COLO829 (cell line): Measurements from ENCODE around the gene TBL3.

Experiments used
- DNase-seq: peaks from one replicate; pipeline ENCODE4 v3.0.0; 2012; ENCODE audit warnings: low spot score

The TBL3 gene

DNA sequence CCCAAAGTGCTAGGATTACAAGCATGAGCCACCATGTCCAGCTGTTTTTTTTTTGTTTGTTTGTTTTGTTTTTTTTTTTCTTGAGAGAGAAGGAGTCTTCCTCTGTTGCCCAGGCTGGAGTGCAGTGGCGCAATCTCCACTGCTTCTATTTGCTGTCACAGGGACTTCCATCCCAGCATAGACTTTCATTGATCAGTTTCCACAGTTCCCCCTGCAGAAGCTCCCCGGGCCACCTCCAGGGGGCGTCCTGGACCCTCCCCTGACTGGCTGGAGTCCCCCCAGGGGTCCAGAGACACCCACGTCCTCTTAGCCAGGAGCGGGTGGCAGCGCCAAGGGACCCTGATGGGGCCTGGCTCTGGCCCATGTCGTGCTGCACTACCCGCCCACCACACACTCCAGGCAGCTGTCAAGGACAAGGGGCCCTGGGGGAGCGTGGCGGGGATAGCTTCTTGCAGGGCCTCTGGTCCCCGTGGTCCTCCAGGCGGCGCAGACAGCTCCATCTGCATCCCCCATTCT, 44.6 kb downstream of the TBL3 start:
- no peak for DNase-seq

GRCh38 chr16:2019518-2019920, 47.7 kb downstream of the TBL3 start, which contains the start of gene NPW:
Gene NPW, plus strand, starts transcription at chr16:2019785.
- no peak for DNase-seq

GRCh38 chr16:2019921-2020831, 48.3 kb downstream of the TBL3 start:
- DNase-seq, result no peak

DNA sequence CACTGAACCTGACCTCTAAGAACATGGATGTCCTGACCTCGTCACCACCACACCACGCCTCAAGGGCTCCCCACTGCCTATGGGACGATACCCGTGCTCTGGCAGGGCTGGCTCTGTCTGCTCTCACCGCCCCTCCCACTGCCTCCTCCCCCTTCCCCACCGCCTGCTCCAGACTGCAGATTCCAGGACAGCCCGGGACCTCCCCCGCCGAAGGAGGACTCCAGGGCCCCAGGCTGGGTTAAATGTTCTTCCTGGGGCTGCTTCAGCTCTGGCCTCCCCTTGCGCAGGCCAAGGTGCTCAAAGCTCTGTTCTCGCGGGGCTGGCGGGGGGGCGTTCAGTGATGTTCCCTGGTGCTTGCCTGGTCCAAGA, 50.9 kb downstream of the TBL3 start:
- peak; percentile 36 for DNase-seq

GRCh38 chr16:2023092-2024031, 51.5 kb downstream of the TBL3 start:
- DNase-seq, result peak; percentile 95

DNA sequence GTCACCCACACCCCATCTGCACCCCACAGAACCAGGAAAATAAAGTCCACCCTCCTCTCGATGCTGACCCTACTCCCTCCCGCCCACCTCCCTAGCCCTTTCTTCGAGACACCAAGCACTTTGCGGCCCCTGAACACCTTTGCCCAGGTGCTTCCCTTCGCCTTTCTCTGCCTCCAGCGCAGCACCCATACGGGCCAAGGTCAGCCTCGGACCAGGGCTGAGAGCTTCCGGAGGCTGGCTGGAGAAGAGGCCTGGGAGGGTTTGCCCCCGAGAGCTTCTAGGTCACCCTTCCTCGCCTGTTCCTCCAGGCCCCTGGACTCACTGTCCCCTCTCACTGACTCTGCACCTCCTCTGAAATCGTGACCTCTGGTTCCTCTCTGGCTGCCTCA, 52.2 kb downstream of the TBL3 start:
- DNase-seq, result no peak

- DNase-seq, result no peak
These were observed 53.4 kb downstream of the TBL3 start for GRCh38 chr16:2025251-2025650.

DNA sequence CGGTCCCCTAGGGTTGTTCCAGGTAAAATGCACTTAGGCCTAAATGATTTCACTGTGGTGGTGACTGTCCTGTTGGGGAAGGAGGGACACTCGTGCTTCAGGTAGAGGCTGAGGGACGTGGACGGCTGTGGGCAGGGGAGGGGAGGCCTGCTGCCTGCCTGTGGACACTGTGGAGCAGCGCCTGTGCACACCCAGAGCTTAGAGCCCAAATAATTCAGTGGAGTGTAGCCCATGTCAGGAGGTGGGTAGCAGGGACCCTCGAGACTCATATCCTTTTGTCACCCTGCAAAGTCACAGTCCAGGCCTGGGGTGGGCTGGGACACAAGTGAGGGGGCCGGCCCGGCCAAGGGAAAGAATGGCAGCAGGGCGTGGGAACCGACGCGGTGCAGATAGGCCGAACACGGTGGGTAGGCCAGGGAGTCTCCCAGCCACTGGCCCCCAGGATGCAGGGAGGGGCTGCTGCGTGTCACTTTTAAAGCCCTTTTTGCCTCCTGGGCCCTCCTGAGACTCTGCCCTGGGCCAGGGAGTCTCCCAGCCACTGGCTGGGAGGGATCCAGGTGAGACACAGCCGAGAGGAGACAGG, 54.1 kb downstream of the TBL3 start:
- DNase-seq, result no peak

- no peak for DNase-seq
These were observed 54.7 kb downstream of the TBL3 start, which contains the start of gene NHERF2 for GRCh38 chr16:2026461-2027023. Gene NHERF2, plus strand, starts transcription at chr16:2026902. Its CDS starts 104 bp downstream, at chr16:2027006.

DNA sequence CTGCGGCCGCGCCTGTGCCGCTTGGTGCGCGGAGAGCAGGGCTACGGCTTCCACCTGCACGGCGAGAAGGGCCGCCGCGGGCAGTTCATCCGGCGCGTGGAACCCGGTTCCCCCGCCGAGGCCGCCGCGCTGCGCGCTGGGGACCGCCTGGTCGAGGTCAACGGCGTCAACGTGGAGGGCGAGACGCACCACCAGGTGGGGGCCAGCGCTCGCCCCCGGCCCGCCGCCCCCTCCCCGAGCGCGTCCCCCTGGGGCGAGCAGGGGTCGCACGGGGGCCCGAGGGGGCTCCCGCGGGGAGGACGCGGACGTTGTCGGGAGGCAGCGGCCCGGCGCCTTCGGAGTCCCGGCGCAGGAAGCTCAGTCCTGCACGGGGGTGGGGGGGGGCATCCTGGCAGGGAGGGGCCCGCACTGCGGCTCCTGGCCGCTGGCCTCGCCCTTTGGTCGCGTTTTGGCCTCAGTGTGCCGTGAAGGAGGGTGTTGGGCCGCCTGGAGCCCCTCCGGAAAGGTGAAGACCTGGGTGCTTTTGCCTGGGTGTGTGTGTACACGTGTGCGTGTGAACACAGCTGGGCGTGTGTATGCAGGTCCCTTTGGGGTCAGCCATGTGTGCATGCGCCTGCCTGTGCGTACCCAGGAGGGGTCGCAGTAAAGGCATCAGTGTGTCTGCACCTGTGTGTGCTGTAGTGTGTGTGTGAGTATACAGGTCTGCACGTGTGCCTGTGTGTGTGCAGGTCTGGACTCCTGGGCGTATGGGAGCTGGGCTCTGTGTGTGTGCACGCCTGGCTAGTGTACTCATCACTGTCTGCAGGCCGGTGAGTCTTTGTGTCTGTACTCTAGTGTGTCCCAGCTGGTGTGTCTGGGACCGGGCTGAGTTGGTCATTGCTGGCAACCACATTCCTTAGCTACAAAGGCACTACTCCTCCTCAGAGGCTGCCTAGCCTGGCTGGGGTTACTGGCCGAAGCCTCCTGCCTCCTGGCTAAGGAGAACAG, 55.5 kb downstream of the TBL3 start:
- no peak for DNase-seq

DNA sequence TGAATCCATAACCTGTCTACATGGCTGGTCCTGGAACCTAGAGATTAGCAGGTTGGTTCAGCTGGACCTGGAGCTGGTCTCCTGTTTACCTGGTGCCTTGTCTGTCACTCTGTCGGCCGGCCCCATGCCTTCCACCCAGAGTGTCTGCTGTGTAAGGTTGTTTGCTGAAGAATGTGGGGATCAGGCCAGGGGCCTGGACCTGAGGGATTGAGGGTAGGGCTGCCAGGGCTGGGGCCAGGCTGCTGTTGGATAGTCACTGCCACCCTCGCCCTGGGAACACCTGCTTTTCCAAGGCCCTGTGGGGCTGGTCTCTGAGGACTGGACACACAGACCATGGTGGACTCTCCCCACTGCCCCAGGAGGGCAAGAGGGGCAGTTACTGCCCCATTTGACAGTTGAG, 56.3 kb downstream of the TBL3 start:
- DNase-seq, result no peak

DNA sequence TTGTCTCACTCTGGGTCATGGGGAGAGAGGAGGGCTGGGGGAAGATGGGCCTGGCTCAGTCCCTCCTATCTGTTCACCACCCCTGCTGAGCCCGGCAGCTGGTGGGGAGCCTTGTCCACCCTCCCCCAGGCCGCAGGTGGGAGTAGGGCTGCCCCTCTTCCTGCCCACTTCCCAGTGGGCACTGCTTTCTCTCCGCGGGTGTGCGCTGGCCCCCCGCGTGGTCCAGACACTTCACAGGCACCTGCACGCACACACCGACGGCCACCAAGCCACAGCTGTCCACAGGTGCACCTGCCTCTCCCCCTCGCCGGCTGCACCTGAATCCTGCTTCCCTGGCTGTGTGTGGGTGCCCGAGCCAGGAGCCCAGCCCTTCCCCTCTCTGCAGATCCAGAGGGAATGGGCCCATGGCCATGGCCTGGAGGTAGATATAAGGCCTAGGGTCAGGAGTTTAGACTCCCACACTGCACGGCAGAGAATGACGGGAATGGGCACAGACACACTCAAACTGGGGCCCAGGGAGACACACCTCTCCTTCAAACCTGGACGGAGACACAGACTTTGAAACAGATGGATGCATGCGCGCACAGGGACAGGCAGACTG, 56.9 kb downstream of the TBL3 start:
- no peak for DNase-seq

DNA sequence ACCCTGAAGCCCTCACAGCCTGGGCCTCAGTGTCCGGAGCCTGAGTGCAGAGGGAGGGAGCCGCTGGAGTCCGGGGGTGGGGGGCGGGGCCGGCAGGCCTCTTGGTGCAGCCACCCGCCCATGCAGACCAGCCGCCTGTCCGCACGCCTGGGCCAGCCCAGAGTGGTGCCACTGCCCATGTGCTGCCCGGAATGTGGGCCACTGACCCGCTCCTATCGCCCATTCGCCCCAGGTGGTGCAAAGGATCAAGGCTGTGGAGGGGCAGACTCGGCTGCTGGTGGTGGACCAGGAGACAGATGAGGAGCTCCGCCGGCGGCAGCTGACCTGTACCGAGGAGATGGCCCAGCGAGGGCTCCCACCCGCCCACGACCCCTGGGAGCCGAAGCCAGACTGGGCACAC, 57.5 kb downstream of the TBL3 start:
- no peak for DNase-seq

- DNase-seq, result no peak
These were observed 58.2 kb downstream of the TBL3 start for GRCh38 chr16:2030036-2030435.

DNA sequence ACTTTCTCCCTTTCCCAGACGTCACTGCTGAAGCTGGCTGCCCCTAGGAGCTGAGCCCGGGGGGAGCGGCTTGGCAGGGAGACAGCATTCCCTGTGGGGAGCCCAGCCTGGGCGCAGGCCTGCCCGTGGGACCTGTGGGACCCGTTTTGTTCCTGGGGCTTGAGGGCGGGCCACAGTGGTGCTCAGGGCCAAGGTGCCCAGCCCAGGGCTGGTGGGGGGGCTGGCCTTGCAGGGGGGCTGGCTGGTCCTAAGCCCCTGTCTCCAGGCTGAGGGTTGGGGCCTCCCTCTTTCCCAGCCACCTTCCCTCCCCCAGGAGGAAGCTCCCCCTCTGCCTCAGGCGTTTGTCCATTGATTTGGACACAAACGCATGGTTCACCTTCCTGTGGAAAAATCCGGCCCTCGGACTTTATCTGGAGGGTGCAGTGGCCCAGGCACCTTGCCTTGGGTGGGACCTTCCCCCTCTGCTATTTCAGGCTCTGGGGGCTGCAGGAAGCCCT, 59.3 kb downstream of the TBL3 start:
- no peak for DNase-seq
